Stomach (tissue), 4 donors: ENCODE data around the gene ZNF277.

Experiments
- EP300 ChIP-seq: sonication (generic); formaldehyde crosslinking; IDR thresholded peaks from one replicate; pipeline ENCODE4 v1.6.1; 2017; ENCODE audit warnings: antibody characterized with exemption
- POLR2A ChIP-seq, 4 donors: fragments of 450-650 bp; IDR thresholded peaks; one replicate each; pipeline ENCODE4 v1.6.1; 2016; ENCODE audit warnings: antibody characterized with exemption in 4 of 4, control low read depth in 2 of 4, mild to moderate bottlenecking in 1 of 4, moderate library complexity in 1 of 4
- POLR2AphosphoS5 ChIP-seq, 3 donors: sonication (generic); formaldehyde crosslinking; IDR thresholded peaks; one replicate each; pipeline ENCODE4 v1.6.1; 2016; ENCODE audit warnings: antibody characterized with exemption in 3 of 3
- TF ChIP-seq, protein P1 (sequence below), 7 experiments: fragments of 450-650 bp in 4 of 7; fragments of 200-600 bp in 3 of 7; sonication (generic) in 3 of 7; IDR thresholded peaks; one replicate each; pipeline ENCODE4 v1.5.1; 2016 to 2019; ENCODE audit warnings: antibody characterized with exemption in 7 of 7, control low read depth in 2 of 7, mild to moderate bottlenecking in 1 of 7

GRCh38 chr7:112174192-112174591 lies 32.3 kb upstream of the ZNF277 start:
- TF ChIP-seq POLR2A (IDR thresholded peaks at IDR 0.05): no peak
- TF ChIP-seq EP300: no peak
- TF ChIP-seq, protein P1, sequence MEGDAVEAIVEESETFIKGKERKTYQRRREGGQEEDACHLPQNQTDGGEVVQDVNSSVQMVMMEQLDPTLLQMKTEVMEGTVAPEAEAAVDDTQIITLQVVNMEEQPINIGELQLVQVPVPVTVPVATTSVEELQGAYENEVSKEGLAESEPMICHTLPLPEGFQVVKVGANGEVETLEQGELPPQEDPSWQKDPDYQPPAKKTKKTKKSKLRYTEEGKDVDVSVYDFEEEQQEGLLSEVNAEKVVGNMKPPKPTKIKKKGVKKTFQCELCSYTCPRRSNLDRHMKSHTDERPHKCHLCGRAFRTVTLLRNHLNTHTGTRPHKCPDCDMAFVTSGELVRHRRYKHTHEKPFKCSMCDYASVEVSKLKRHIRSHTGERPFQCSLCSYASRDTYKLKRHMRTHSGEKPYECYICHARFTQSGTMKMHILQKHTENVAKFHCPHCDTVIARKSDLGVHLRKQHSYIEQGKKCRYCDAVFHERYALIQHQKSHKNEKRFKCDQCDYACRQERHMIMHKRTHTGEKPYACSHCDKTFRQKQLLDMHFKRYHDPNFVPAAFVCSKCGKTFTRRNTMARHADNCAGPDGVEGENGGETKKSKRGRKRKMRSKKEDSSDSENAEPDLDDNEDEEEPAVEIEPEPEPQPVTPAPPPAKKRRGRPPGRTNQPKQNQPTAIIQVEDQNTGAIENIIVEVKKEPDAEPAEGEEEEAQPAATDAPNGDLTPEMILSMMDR (IDR thresholded peaks at IDR 0.05): no peak
- no peak for TF ChIP-seq POLR2AphosphoS5 (IDR thresholded peaks at IDR 0.05)
